Measurements from ENCODE around the gene SLC35B2. TPM values are rescaled to one million over a fixed set of nuclear protein-coding genes. Genes with fewer than 3 reads are reported as not detected.

Gene SLC35B2
- total RNA-seq, 2 experiments from 2014 or later, result 6.4 to 7.0 TPM

GRCh38 chr6:44247338-44248302 lies 9.7 kb downstream of the SLC35B2 start:
- peak; percentile 75 to 93 (median 86) for DNase-seq
- Mint-ChIP-seq H3K9me3 (no peaks in the 10 kb centered on the region), H3K4me1 (ENCODE audit: low read depth) (peaks cover 53% of the 10 kb centered on the region), H3K27me3 (peaks cover 5% of the 10 kb centered on the region), H3K4me3 (peak overlapping the region; percentile 96), H3K27ac (peak overlapping the region; percentile 93), H3K36me3 (ENCODE audit: low read depth) (peaks cover 66% of the 10 kb centered on the region)
- CTCF ChIA-PET, result interaction anchor here (0.6 to 4.1 kb wide), 7 partner anchors 9 to 1137 kb away, joined by 3 to 13 read pairs (median 6); partner anchors contain the start of genes AARS2, NFKBIE, SLC29A1 and SLC35B2
- POLR2A ChIA-PET, result interaction anchor here (0.8 to 4.6 kb wide), 22 partner anchors 8 to 1521 kb away, joined by 3 to 135 read pairs (median 6); partner anchors contain the start of genes AARS2, CDC5L, GTPBP2 and PEX6
- Histone ChIP-seq H3K36me3 (ENCODE audit: insufficient read depth, low read length) (peaks cover 44% of the 10 kb centered on the region), H3K9me3 (ENCODE audit: control insufficient read depth in 1 of 2, insufficient read depth in 1 of 2, low read length in 2 of 2) (no peaks in the 10 kb centered on the region), H3K4me1 (ENCODE audit: insufficient read depth, low read length) (peaks cover 37% of the 10 kb centered on the region), H3K4me3 (ENCODE audit: low read length) (peak overlapping the region; percentile 70), H3K27ac (ENCODE audit: low read depth in 1 of 2, low read length in 2 of 2) (peak overlapping the region; percentile 92 to 98), H3K27me3 (ENCODE audit: control insufficient read depth in 1 of 2, insufficient read depth in 2 of 2, low read length in 2 of 2) (no peaks in the 10 kb centered on the region)
- intact Hi-C loops (cut with DNase I, micrococcal nuclease), result loop anchor here (1.0 to 2.0 kb wide), 3 partner anchors 10 to 18 kb away; partner anchors contain the start of genes NFKBIE (in 2 of the 2) and SLC35B2 (in 1 of the 2)
- no peak for TF ChIP-seq CTCF (IDR thresholded peaks at IDR 0.05)
- ATAC-seq (ENCODE audit: poor library complexity), result peak; percentile 55

- peaks cover 36% of the 10 kb centered on the region for H3K36me3 ChIP-seq (ENCODE audit: insufficient read depth, low read length)
- DNase-seq (peak; percentile 91 to 99 (median 94)), ATAC-seq (ENCODE audit: poor library complexity) (peak; percentile 83)
- Mint-ChIP-seq H3K4me1 (ENCODE audit: low read depth) (peaks cover 47% of the 10 kb centered on the region), H3K27ac (peak within 1 kb of the TSS; percentile 93), H3K4me3 (peak within 1 kb of the TSS; percentile 96), H3K36me3 (ENCODE audit: low read depth) (peaks cover 58% of the 10 kb centered on the region), H3K9me3 (no peaks in the 10 kb centered on the region), H3K27me3 (peaks cover 5% of the 10 kb centered on the region)
- H3K4me1 ChIP-seq (ENCODE audit: insufficient read depth, low read length), result peaks cover 37% of the 10 kb centered on the region
- peak within 1 kb of the TSS; percentile 70 for H3K4me3 ChIP-seq (ENCODE audit: low read length)
- TF ChIP-seq CTCF (IDR thresholded peaks at IDR 0.05), result no peak
- H3K9me3 ChIP-seq (ENCODE audit: control insufficient read depth in 1 of 2, insufficient read depth in 1 of 2, low read length in 2 of 2), result no peaks in the 10 kb centered on the region
- H3K27ac ChIP-seq (ENCODE audit: low read depth in 1 of 2, low read length in 2 of 2), result peak within 1 kb of the TSS; percentile 92 to 98
- H3K27me3 ChIP-seq (ENCODE audit: control insufficient read depth in 1 of 2, insufficient read depth in 2 of 2, low read length in 2 of 2), result no peaks in the 10 kb centered on the region
- intact Hi-C loops (cut with DNase I, micrococcal nuclease), result loop anchor here (1.0 to 2.0 kb wide), 3 partner anchors 11 to 19 kb away; partner anchors contain the start of genes NFKBIE (in 2 of the 2) and SLC35B2 (in 1 of the 2)
- ChIA-PET CTCF (interaction anchor here (0.9 to 4.1 kb wide), 6 partner anchors 9 to 66 kb away, joined by 3 to 13 read pairs (median 8); partner anchors contain the start of genes AARS2, NFKBIE, SLC29A1 and SLC35B2), POLR2A (interaction anchor here (0.6 to 4.6 kb wide), 24 partner anchors 9 to 1520 kb away, joined by 3 to 135 read pairs (median 6); partner anchors contain the start of genes AARS2, CDC5L, GTPBP2 and PEX6)
These were observed 10.5 kb downstream of the SLC35B2 start, which contains the start of gene HSP90AB1 for GRCh38 chr6:44246663-44247337. TSS of gene HSP90AB1 (plus strand) at chr6:44247101. CDS start at chr6:44248630, 1,529 bp downstream.
